Kidney (tissue), 14 donors: ENCODE results near the gene VWA5B2. TPM values are rescaled to one million over a fixed set of nuclear protein-coding genes. Genes with fewer than 3 reads are reported as not detected.

ENCODE experiments used
- DNase-seq, 5 donors: peaks; one replicate each; pipeline ENCODE4 v3.0.0-alpha.2; 2013 to 2020
- FAIRE-seq: peaks from 2 replicates; lab custom pipeline; 2012; peaks lifted over from hg19 to GRCh38; lab: Jason Lieb, UNC
- H3K27ac ChIP-seq, 2 donors: one replicate each; pipeline ENCODE4 v1.7.0; 2013; ENCODE audit warnings: low read depth in 2 of 2, low read length in 2 of 2, inconsistent platforms in 1 of 2
- H3K27me3 ChIP-seq: one replicate; pipeline ENCODE4 v1.7.1; 2013; ENCODE audit warnings: low read length, inconsistent platforms; ENCODE audit not compliant: control insufficient read depth, insufficient read depth
- H3K36me3 ChIP-seq, 3 donors: one replicate each; pipeline versions ENCODE4 v1.7.0 to v1.7.1; 2013; ENCODE audit warnings: low read length in 3 of 3, control low read depth in 1 of 3, inconsistent platforms in 1 of 3; ENCODE audit not compliant: insufficient read depth in 3 of 3, control insufficient read depth in 2 of 3
- H3K4me1 ChIP-seq, 3 donors: one replicate each; pipeline versions ENCODE4 v1.7.0 to v1.7.1; 2013; ENCODE audit warnings: low read length in 3 of 3, inconsistent platforms in 1 of 3, low read depth in 1 of 3; ENCODE audit not compliant: control insufficient read depth in 2 of 3, insufficient read depth in 2 of 3
- H3K4me3 ChIP-seq, 3 donors: one replicate each; pipeline versions ENCODE4 v1.7.0 to v1.8.1; 2013; ENCODE audit warnings: low read length in 3 of 3, control low read depth in 1 of 3, inconsistent platforms in 1 of 3
- H3K9ac ChIP-seq, 3 donors: one replicate each; pipeline versions ENCODE4 v1.7.0 to v1.7.1; 2013; ENCODE audit warnings: low read length in 3 of 3, control low read depth in 1 of 3, inconsistent platforms in 1 of 3
- H3K9me3 ChIP-seq, 3 donors: one replicate each; pipeline versions ENCODE4 v1.7.0 to v1.7.1; 2013; ENCODE audit warnings: low read length in 3 of 3, control low read depth in 1 of 3, inconsistent platforms in 1 of 3; ENCODE audit not compliant: control insufficient read depth in 2 of 3, insufficient read depth in 1 of 3
- intact Hi-C: fragments of 100-400 bp; cut with DNase I; formaldehyde crosslinking; loops from one replicate; pipeline ENCODE4 v1.11.1; 2022
- polyA plus RNA-seq: library from polyadenylated mRNA; stranded (reverse); fragments of 350-450 nt; fragmentation: Illumina TruSeq; extraction: RNeasy Lipid Tissue Mini Kit (QIAGEN cat#74804); gene quantifications from one replicate; pipeline ENCODE4 v1.2.3, GENCODE V29; 2014; ENCODE audit warnings: low read depth, low replicate concordance; ENCODE audit not compliant: insufficient read depth
- total RNA-seq: library from RNA; stranded (reverse); fragmentation: NEBNext Ultra II Directional; extraction: Animal tissue kit (Norgen Biotek cat#: 25700); gene quantifications from one replicate; pipeline ENCODE4 v1.2.1, GENCODE V29; 2021
- TF ChIP-seq, protein P1 (sequence below): IDR thresholded peaks from 3 replicates; pipeline ENCODE4 v1.5.1; 2012; ENCODE audit warnings: mild to moderate bottlenecking, moderate library complexity, borderline replicate concordance; ENCODE audit not compliant: insufficient read depth; ENCODE audit errors: extremely low read depth
- donor health status: control.
- donor health status: control.
- donor health status: control.
- donor health status: control.
- donor health status: control.
- donor health status: DM: yes; HTN: yes; CAD: no.
- donor health status: Normal renal cell carcinoma (clear cell type).

VWA5B2 gene
- total and polyA plus RNA-seq, 2 donors from 2014 or later, result 0.11 to 0.25 TPM

DNA sequence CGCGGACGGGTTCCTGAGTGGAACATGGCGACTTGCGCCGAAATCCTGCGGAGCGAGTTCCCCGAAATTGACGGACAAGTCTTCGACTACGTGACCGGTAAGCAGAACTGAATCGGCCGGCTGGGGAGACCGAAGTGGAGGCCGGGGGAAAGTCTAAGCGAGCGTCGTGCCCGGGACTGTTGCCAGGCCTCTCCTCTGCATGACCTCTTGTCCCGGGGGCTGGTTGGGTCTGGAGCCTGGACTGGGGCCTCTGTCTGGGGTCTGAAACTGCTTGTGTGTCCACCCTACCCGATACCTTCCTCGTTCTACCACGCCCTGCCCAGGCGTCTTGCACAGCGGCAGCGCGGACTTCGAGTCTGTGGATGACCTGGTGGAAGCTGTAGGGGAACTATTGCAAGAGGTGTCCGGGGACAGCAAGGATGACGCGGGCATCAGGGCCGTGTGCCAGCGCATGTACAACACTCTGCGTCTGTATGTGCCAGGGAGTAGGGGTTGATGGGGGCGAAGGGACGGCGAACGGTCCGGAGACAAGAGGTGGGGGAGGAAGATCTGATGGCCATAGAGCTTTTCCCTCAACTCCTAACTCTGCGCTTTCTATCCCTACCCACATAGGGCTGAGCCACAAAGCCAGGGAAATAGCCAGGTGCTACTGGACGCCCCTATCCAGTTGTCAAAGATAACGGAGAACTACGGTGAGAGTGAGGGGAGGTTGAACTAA is 43.0 kb upstream of the VWA5B2 start, which contains the start of gene ABCF3:
TSS of gene ABCF3 (plus strand) at position 16 of the 718 bp plus-strand sequence. CDS start at position 25, 9 bp downstream.
- DNase-seq (peak in 1 of 5 donors; percentile 83), FAIRE-seq (no peak)
- H3K36me3 ChIP-seq, result peaks cover 12 to 63% (median 50%) of the 10 kb centered on the region in 3 donors
- no peaks in the 10 kb centered on the region for H3K9me3 ChIP-seq
- peak within 1 kb of the TSS; percentile 93 to 98 (median 95) for H3K4me3 ChIP-seq
- intact Hi-C loops, result no loop called here
- H3K9ac ChIP-seq, result peak within 1 kb of the TSS; percentile 87 to 93 (median 88)
- peaks cover 0 to 13% (median 3%) of the 10 kb centered on the region in 3 donors for H3K4me1 ChIP-seq
- TF ChIP-seq, protein P1, sequence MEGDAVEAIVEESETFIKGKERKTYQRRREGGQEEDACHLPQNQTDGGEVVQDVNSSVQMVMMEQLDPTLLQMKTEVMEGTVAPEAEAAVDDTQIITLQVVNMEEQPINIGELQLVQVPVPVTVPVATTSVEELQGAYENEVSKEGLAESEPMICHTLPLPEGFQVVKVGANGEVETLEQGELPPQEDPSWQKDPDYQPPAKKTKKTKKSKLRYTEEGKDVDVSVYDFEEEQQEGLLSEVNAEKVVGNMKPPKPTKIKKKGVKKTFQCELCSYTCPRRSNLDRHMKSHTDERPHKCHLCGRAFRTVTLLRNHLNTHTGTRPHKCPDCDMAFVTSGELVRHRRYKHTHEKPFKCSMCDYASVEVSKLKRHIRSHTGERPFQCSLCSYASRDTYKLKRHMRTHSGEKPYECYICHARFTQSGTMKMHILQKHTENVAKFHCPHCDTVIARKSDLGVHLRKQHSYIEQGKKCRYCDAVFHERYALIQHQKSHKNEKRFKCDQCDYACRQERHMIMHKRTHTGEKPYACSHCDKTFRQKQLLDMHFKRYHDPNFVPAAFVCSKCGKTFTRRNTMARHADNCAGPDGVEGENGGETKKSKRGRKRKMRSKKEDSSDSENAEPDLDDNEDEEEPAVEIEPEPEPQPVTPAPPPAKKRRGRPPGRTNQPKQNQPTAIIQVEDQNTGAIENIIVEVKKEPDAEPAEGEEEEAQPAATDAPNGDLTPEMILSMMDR, result no peak
- H3K27me3 ChIP-seq, result no peaks in the 10 kb centered on the region
- peak within 1 kb of the TSS; percentile 64 to 81 for H3K27ac ChIP-seq

DNA sequence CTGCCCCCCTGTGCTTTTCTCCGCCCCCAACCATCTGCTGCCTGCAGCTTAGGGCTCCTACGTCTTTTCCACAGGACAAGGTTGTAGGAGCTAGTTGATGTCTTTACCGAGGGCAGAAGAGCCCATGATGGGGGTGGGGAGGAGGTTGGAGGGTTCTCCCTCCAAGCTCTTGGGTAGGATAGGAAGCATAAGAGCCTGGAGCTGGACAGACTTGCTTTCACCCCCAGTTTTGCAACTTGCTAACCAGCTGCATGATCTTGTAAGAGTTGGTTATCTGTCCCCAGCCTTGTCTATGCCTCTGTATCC is 42.5 kb upstream of the VWA5B2 start:
- H3K9me3 ChIP-seq, result no peaks in the 10 kb centered on the region
- intact Hi-C loops, result no loop called here
- peaks cover 0 to 13% (median 3%) of the 10 kb centered on the region in 3 donors for H3K4me1 ChIP-seq
- TF ChIP-seq, protein P1, result no peak
- H3K9ac ChIP-seq, result peak overlapping the region; percentile 87 to 93 (median 88)
- FAIRE-seq (no peak), DNase-seq (no peak)
- peaks cover 7 to 60% (median 46%) of the 10 kb centered on the region in 3 donors for H3K36me3 ChIP-seq
- H3K27me3 ChIP-seq, result no peaks in the 10 kb centered on the region
- H3K27ac ChIP-seq, result no peak overlapping the region
- H3K4me3 ChIP-seq, result peak overlapping the region; percentile 93 to 98 (median 95)

DNA sequence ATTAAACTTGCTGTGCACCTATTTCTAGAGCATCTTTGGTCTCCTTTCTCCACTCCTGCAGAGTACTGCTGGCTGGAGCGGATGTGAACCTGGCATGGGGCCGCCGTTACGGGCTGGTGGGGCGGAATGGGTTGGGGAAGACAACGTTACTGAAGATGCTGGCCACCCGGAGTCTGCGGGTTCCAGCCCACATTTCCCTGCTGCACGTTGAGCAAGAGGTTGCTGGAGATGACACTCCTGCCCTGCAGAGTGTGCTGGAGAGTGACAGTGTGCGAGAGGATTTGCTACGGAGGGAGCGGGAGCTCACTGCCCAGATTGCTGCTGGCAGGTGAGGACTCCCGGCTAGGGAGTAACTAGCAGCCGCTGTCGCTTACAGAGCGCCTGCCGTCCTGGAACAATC is 41.3 kb upstream of the VWA5B2 start:
- Histone ChIP-seq H3K4me1 (peaks cover 0 to 13% (median 3%) of the 10 kb centered on the region in 3 donors), H3K27me3 (no peaks in the 10 kb centered on the region), H3K9ac (no peak overlapping the region), H3K9me3 (no peaks in the 10 kb centered on the region), H3K27ac (no peak overlapping the region), H3K4me3 (no peak overlapping the region), H3K36me3 (peaks cover 8 to 60% (median 46%) of the 10 kb centered on the region in 3 donors)
- FAIRE-seq (no peak), DNase-seq (no peak)
- intact Hi-C loops, result no loop called here
- TF ChIP-seq, protein P1, result no peak
